ENCODE measurements around the gene TMC1. TPM values are rescaled to one million over a fixed set of nuclear protein-coding genes. Genes with fewer than 3 reads are reported as not detected.

The TMC1 gene
- total RNA-seq, 2 donors from 2014 or later: not detected

DNA sequence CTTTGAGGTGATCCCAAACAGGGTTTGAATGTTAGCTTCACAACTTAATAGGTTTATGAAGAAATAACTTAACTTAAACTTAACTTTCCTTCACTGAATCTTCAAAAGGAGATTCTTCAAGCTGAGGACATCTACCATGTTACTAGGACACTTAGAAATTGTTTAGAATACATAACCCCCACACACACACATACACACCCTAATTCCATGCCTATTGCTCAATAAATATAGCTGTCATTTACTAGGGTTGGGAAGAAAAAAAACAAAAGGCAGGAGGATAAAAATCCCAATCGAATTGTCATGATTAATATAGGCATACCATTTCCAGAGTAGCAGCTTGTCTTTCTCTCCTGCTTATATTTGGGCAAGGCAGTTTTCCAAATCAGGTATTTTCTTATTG, 363.1 kb downstream of the TMC1 start:
- no peaks in the 10 kb centered on the region for H3K36me3 Mint-ChIP-seq (ENCODE audit: low read depth)
- ATAC-seq: no peak
- H3K4me3 Mint-ChIP-seq: no peak overlapping the region

More for the DNA sequence above, 363.1 kb downstream of the TMC1 start:
- peaks cover 5% of the 10 kb centered on the region for H3K27me3 Mint-ChIP-seq
- no peak for DNase-seq
- H3K4me1 Mint-ChIP-seq: no peaks in the 10 kb centered on the region
- H3K27ac Mint-ChIP-seq: no peak overlapping the region
- H3K9me3 ChIP-seq (ENCODE audit: control insufficient read depth, low read length, poor library complexity, severe bottlenecking): no peaks in the 10 kb centered on the region

Other genes with a start within 250 kb of the TMC1 start
- 100 to 1,000 TPM; 268 to 341 TPM for gene ZFAND5, start 156.4 kb upstream of the TMC1 start, total RNA-seq